HG03469 (cell line): Measurements from ENCODE around the gene RAPSN.

ENCODE experiments used
- ATAC-seq: cut with Tn5 transposase; IDR thresholded peaks from one replicate; pipeline ENCODE4 v1.9.1; 2021; ENCODE audit warnings: mild to moderate bottlenecking, moderate library complexity, moderate number of reproducible peaks; ENCODE audit not compliant: unreplicated experiment

The RAPSN gene

GRCh38 chr11:47435687-47436086 lies 13.2 kb downstream of the RAPSN start:
- ATAC-seq = no peak

- ATAC-seq = no peak
Observed at GRCh38 chr11:47434011-47434786, 14.7 kb downstream of the RAPSN start.

GRCh38 chr11:47433157-47433556 lies 15.8 kb downstream of the RAPSN start:
- ATAC-seq = no peak

GRCh38 chr11:47431356-47432083 lies 17.4 kb downstream of the RAPSN start:
- no peak for ATAC-seq

- no peak for ATAC-seq
Observed at GRCh38 chr11:47430524-47430923, 18.4 kb downstream of the RAPSN start.

- peak; percentile 68 for ATAC-seq
Observed at GRCh38 chr11:47426062-47426956, 22.6 kb downstream of the RAPSN start, which contains the start of gene PSMC3. Gene PSMC3 (minus strand): TSS chr11:47426439. CDS start chr11:47426279, 160 bp downstream.

GRCh38 chr11:47425611-47426010 lies 23.3 kb downstream of the RAPSN start:
- no peak for ATAC-seq

GRCh38 chr11:47418454-47419259 lies 30.3 kb downstream of the RAPSN start:
- ATAC-seq = no peak

- no peak for ATAC-seq
Observed at GRCh38 chr11:47417712-47418111, 31.2 kb downstream of the RAPSN start.

- no peak for ATAC-seq
Observed at GRCh38 chr11:47415949-47416472, 32.9 kb downstream of the RAPSN start.

- no peak for ATAC-seq
Observed at GRCh38 chr11:47415091-47415854, 33.7 kb downstream of the RAPSN start.

GRCh38 chr11:47414685-47415070 lies 34.3 kb downstream of the RAPSN start:
- no peak for ATAC-seq

- no peak for ATAC-seq
Observed at GRCh38 chr11:47413908-47414684, 34.8 kb downstream of the RAPSN start.

- ATAC-seq = no peak
Observed at GRCh38 chr11:47413351-47413750, 35.6 kb downstream of the RAPSN start.

GRCh38 chr11:47411884-47412746 lies 36.8 kb downstream of the RAPSN start:
- ATAC-seq = no peak

GRCh38 chr11:47410370-47411264 lies 38.3 kb downstream of the RAPSN start:
- ATAC-seq = no peak
